ENCODE data around the gene NDUFB10.
A peak's percentile ranks its signal among the peaks of the same experiment; 100 is the strongest.

NDUFB10 gene

GRCh38 chr16:1942810-1943726, 16.3 kb upstream of the NDUFB10 start, which contains the start of gene MSRB1:
MSRB1 (minus strand) TSS chr16:1943199; CDS start chr16:1943156, 43 bp downstream.
- DNase-seq (ENCODE audit: low read depth, low spot score): peak; percentile 99
- Histone ChIP-seq H3K9ac (ENCODE audit: insufficient read length, low read depth) (peak within 1 kb of the TSS; percentile 93), H3K4me3 (ENCODE audit: insufficient read length, low read depth) (peak within 1 kb of the TSS; percentile 85), H3K36me3 (ENCODE audit: insufficient read depth, insufficient read length, low read length) (peaks cover 30% of the 10 kb centered on the region), H3K4me1 (ENCODE audit: insufficient read depth, insufficient read length) (peaks cover 28% of the 10 kb centered on the region), H3K27me3 (ENCODE audit: insufficient read depth, insufficient read length) (no peaks in the 10 kb centered on the region), H3K9me3 (ENCODE audit: insufficient read depth, low read length) (no peaks in the 10 kb centered on the region)
- no peak for TF ChIP-seq ZNF274 (IDR thresholded peaks at IDR 0.05; ENCODE audit: low read depth, low read length)
- TF ChIP-seq SUZ12 (IDR thresholded peaks at IDR 0.05; ENCODE audit: extremely low read depth, insufficient read depth, insufficient read length): no peak

- H3K4me3 ChIP-seq (ENCODE audit: insufficient read length, low read depth): no peak overlapping the region
- no peak for DNase-seq (ENCODE audit: low read depth, low spot score)
- peaks cover 13% of the 10 kb centered on the region for H3K36me3 ChIP-seq (ENCODE audit: insufficient read depth, insufficient read length, low read length)
- peaks cover 28% of the 10 kb centered on the region for H3K4me1 ChIP-seq (ENCODE audit: insufficient read depth, insufficient read length)
- TF ChIP-seq SUZ12 (IDR thresholded peaks at IDR 0.05; ENCODE audit: extremely low read depth, insufficient read depth, insufficient read length) (no peak), ZNF274 (IDR thresholded peaks at IDR 0.05; ENCODE audit: low read depth, low read length) (no peak), YY1 (IDR thresholded peaks at IDR 0.05; ENCODE audit: insufficient read depth, insufficient read length) (no peak)
- no peaks in the 10 kb centered on the region for H3K27me3 ChIP-seq (ENCODE audit: insufficient read depth, insufficient read length)
- no peaks in the 10 kb centered on the region for H3K9me3 ChIP-seq (ENCODE audit: insufficient read depth, low read length)
- H3K9ac ChIP-seq (ENCODE audit: insufficient read length, low read depth): no peak overlapping the region
These were observed 14.6 kb upstream of the NDUFB10 start for GRCh38 chr16:1944612-1945199.

DNA sequence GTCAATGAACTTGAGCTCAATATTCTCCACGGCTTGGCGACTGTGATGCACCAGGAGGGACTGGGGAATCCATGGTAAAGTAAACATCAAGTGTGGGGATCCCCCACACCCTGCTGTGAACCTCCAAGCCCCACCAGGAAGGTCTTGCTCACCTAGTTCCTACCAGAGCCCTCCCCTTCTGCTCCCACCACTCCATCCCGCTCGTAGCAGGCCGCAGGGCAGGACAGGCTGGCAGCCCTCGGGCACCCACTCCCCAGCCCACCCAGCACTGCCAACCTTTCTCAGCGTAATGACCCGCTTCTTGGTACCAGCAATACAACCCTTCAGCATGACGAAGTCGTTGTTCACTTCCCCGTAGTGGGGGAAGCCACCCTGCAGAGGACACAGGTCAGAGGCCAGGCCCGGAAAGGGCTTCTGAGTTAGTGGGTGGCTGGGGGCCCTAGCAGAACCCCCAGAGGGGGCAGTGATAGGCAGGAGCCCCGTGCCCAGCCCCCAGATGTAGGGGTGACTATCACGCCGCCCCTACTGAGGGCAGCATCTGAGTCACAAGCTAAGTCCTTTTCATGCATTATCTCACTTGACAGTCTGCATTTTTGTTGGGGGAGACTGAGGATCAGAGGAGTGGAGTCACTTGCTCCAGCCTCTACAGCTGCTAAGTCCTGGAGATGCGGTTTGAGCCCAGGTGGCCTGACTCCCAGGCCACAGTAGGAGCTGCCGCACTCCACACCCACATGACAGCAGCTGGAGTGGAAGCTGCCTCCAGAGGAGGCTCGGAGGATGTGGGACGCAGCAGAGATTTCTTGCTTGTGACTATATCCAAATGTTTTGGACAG, 13.6 kb upstream of the NDUFB10 start:
- Histone ChIP-seq H3K9ac (ENCODE audit: insufficient read length, low read depth) (no peak overlapping the region), H3K36me3 (ENCODE audit: insufficient read depth, insufficient read length, low read length) (peaks cover 3% of the 10 kb centered on the region), H3K27me3 (ENCODE audit: insufficient read depth, insufficient read length) (no peaks in the 10 kb centered on the region), H3K4me1 (ENCODE audit: insufficient read depth, insufficient read length) (peaks cover 26% of the 10 kb centered on the region), H3K9me3 (ENCODE audit: insufficient read depth, low read length) (no peaks in the 10 kb centered on the region), H3K4me3 (ENCODE audit: insufficient read length, low read depth) (no peak overlapping the region)
- DNase-seq (ENCODE audit: low read depth, low spot score): no peak
- TF ChIP-seq SUZ12 (IDR thresholded peaks at IDR 0.05; ENCODE audit: extremely low read depth, insufficient read depth, insufficient read length) (no peak), YY1 (IDR thresholded peaks at IDR 0.05; ENCODE audit: insufficient read depth, insufficient read length) (no peak)

DNA sequence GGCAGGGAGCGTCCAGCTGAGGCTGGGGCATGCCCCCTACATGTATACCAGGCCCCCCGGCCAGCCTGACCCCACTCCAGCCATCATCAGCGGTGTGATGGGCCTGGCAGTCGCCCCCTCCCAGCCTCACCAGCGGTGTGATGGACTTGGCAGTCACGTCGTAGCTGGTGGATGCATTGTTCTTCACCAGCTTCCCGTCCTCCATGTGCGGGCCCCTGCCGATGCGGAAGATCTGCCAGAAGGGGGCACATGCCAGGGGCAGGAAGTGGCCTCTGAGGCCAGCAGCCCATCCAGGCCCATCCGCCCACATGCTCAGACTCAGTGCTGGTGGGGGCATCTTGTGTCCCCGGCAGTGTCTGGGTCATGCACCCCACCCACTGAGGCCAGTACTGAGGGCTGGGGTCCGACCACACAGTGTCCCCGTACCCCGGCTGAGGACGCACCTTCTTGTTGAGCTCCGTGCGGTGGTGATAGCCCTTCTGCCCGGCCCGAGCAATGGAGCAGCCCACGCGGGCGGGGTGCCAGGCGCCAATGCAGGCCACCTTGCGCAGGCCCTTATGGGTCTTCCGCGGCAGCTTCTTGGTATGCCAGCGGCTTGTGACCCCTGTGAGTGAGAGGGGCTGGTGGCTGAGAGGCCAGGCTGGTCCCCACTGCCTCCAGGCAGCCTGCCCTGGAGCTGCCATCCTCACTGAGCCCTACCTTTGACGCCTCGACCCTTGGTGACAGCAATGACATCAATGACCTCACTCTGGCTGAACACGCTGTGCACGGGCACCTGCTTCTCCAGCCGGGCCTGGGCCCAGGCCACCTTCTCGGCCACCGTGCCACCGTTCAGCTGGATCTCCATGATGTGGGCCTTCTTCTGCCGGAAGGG, 12.6 kb upstream of the NDUFB10 start:
- no peak overlapping the region for H3K9ac ChIP-seq (ENCODE audit: insufficient read length, low read depth)
- no peak overlapping the region for H3K4me3 ChIP-seq (ENCODE audit: insufficient read length, low read depth)
- H3K9me3 ChIP-seq (ENCODE audit: insufficient read depth, low read length): no peaks in the 10 kb centered on the region
- H3K4me1 ChIP-seq (ENCODE audit: insufficient read depth, insufficient read length): peaks cover 19% of the 10 kb centered on the region
- no peaks in the 10 kb centered on the region for H3K36me3 ChIP-seq (ENCODE audit: insufficient read depth, insufficient read length, low read length)
- no peaks in the 10 kb centered on the region for H3K27me3 ChIP-seq (ENCODE audit: insufficient read depth, insufficient read length)
- TF ChIP-seq YY1 (IDR thresholded peaks at IDR 0.05; ENCODE audit: insufficient read depth, insufficient read length) (no peak), SUZ12 (IDR thresholded peaks at IDR 0.05; ENCODE audit: extremely low read depth, insufficient read depth, insufficient read length) (no peak), ZNF274 (IDR thresholded peaks at IDR 0.05; ENCODE audit: low read depth, low read length) (no peak)
- DNase-seq (ENCODE audit: low read depth, low spot score): no peak

- Histone ChIP-seq H3K27me3 (ENCODE audit: insufficient read depth, insufficient read length) (no peaks in the 10 kb centered on the region), H3K4me1 (ENCODE audit: insufficient read depth, insufficient read length) (peaks cover 13% of the 10 kb centered on the region), H3K4me3 (ENCODE audit: insufficient read length, low read depth) (no peak overlapping the region), H3K36me3 (ENCODE audit: insufficient read depth, insufficient read length, low read length) (no peaks in the 10 kb centered on the region), H3K9ac (ENCODE audit: insufficient read length, low read depth) (no peak overlapping the region), H3K9me3 (ENCODE audit: insufficient read depth, low read length) (no peaks in the 10 kb centered on the region)
- TF ChIP-seq SUZ12 (IDR thresholded peaks at IDR 0.05; ENCODE audit: extremely low read depth, insufficient read depth, insufficient read length) (no peak), YY1 (IDR thresholded peaks at IDR 0.05; ENCODE audit: insufficient read depth, insufficient read length) (no peak), ZNF274 (IDR thresholded peaks at IDR 0.05; ENCODE audit: low read depth, low read length) (no peak)
- no peak for DNase-seq (ENCODE audit: low read depth, low spot score)
These were observed 12.0 kb upstream of the NDUFB10 start for GRCh38 chr16:1947369-1947670.

- Histone ChIP-seq H3K4me1 (ENCODE audit: insufficient read depth, insufficient read length) (peaks cover 15% of the 10 kb centered on the region), H3K4me3 (ENCODE audit: insufficient read length, low read depth) (no peak overlapping the region), H3K27me3 (ENCODE audit: insufficient read depth, insufficient read length) (no peaks in the 10 kb centered on the region), H3K36me3 (ENCODE audit: insufficient read depth, insufficient read length, low read length) (no peaks in the 10 kb centered on the region), H3K9me3 (ENCODE audit: insufficient read depth, low read length) (no peaks in the 10 kb centered on the region), H3K9ac (ENCODE audit: insufficient read length, low read depth) (no peak overlapping the region)
- DNase-seq (ENCODE audit: low read depth, low spot score): no peak
- TF ChIP-seq YY1 (IDR thresholded peaks at IDR 0.05; ENCODE audit: insufficient read depth, insufficient read length) (no peak), SUZ12 (IDR thresholded peaks at IDR 0.05; ENCODE audit: extremely low read depth, insufficient read depth, insufficient read length) (no peak), ZNF274 (IDR thresholded peaks at IDR 0.05; ENCODE audit: low read depth, low read length) (no peak)
These were observed 9.8 kb upstream of the NDUFB10 start for GRCh38 chr16:1949507-1949906.

Measured in NT2/D1 (cell line).